ENCODE measurements around the gene DNPH1.
A peak's percentile ranks its signal among the peaks of the same experiment; 100 is the strongest.

The DNPH1 gene

GRCh38 chr6:43273707-43274106 is 44.4 kb upstream of the DNPH1 start:
- Histone ChIP-seq H3K4me1 (ENCODE audit: insufficient read depth, poor library complexity, severe bottlenecking) (no peaks in the 10 kb centered on the region), H3K9me3 (ENCODE audit: severe bottlenecking) (no peaks in the 10 kb centered on the region), H3K4me3 (ENCODE audit: severe bottlenecking) (no peak overlapping the region), H3K27ac (ENCODE audit: poor library complexity, severe bottlenecking) (no peak overlapping the region), H3K27me3 (ENCODE audit: insufficient read depth, poor library complexity, severe bottlenecking) (peaks cover 5% of the 10 kb centered on the region), H3K36me3 (ENCODE audit: low read depth) (no peaks in the 10 kb centered on the region)
- TF ChIP-seq CTCF (IDR thresholded peaks at IDR 0.05; ENCODE audit: poor library complexity, severe bottlenecking): no peak
- ATAC-seq (ENCODE audit: low read depth) (no peak), DNase-seq (ENCODE audit: low spot score) (no peak)

GRCh38 chr6:43271944-43272343 is 42.7 kb upstream of the DNPH1 start:
- Histone ChIP-seq H3K9me3 (ENCODE audit: severe bottlenecking) (no peaks in the 10 kb centered on the region), H3K27ac (ENCODE audit: poor library complexity, severe bottlenecking) (no peak overlapping the region), H3K4me1 (ENCODE audit: insufficient read depth, poor library complexity, severe bottlenecking) (no peaks in the 10 kb centered on the region), H3K27me3 (ENCODE audit: insufficient read depth, poor library complexity, severe bottlenecking) (peaks cover 5% of the 10 kb centered on the region), H3K4me3 (ENCODE audit: severe bottlenecking) (no peak overlapping the region), H3K36me3 (ENCODE audit: low read depth) (no peaks in the 10 kb centered on the region)
- TF ChIP-seq CTCF (IDR thresholded peaks at IDR 0.05; ENCODE audit: poor library complexity, severe bottlenecking): no peak
- ATAC-seq (ENCODE audit: low read depth) (no peak), DNase-seq (ENCODE audit: low spot score) (peak; percentile 35)

- no peak for TF ChIP-seq CTCF (IDR thresholded peaks at IDR 0.05; ENCODE audit: poor library complexity, severe bottlenecking)
- peaks cover 5% of the 10 kb centered on the region for H3K27me3 ChIP-seq (ENCODE audit: insufficient read depth, poor library complexity, severe bottlenecking)
- no peaks in the 10 kb centered on the region for H3K4me1 ChIP-seq (ENCODE audit: insufficient read depth, poor library complexity, severe bottlenecking)
- H3K9me3 ChIP-seq (ENCODE audit: severe bottlenecking): no peaks in the 10 kb centered on the region
- no peaks in the 10 kb centered on the region for H3K36me3 ChIP-seq (ENCODE audit: low read depth)
- H3K27ac ChIP-seq (ENCODE audit: poor library complexity, severe bottlenecking): no peak overlapping the region
- DNase-seq (ENCODE audit: low spot score) (no peak), ATAC-seq (ENCODE audit: low read depth) (no peak)
- no peak overlapping the region for H3K4me3 ChIP-seq (ENCODE audit: severe bottlenecking)
Measured at GRCh38 chr6:43271103-43271815, 42.0 kb upstream of the DNPH1 start.

- no peak for TF ChIP-seq CTCF (IDR thresholded peaks at IDR 0.05; ENCODE audit: poor library complexity, severe bottlenecking)
- Histone ChIP-seq H3K9me3 (ENCODE audit: severe bottlenecking) (no peaks in the 10 kb centered on the region), H3K27ac (ENCODE audit: poor library complexity, severe bottlenecking) (no peak overlapping the region), H3K4me3 (ENCODE audit: severe bottlenecking) (peak overlapping the region; percentile 13), H3K27me3 (ENCODE audit: insufficient read depth, poor library complexity, severe bottlenecking) (no peaks in the 10 kb centered on the region), H3K4me1 (ENCODE audit: insufficient read depth, poor library complexity, severe bottlenecking) (no peaks in the 10 kb centered on the region), H3K36me3 (ENCODE audit: low read depth) (no peaks in the 10 kb centered on the region)
- ATAC-seq (ENCODE audit: low read depth) (peak; percentile 30), DNase-seq (ENCODE audit: low spot score) (no peak)
Measured at GRCh38 chr6:43269273-43270007, 40.2 kb upstream of the DNPH1 start.

Data from RWPE2 (cell line).